Activated CD8-positive, alpha-beta memory T cell treated with anti-CD3 and anti-CD28 coated beads for 48 hours (primary cell): ENCODE results near the gene RNF214.

Experiments
- DNase-seq, 3 experiments: peaks; one replicate each; pipeline ENCODE4 v3.0.0-alpha.2; 2020; ENCODE audit warnings: low read depth in 2 of 3, low spot score in 2 of 3

The RNF214 gene

GRCh38 chr11:117279711-117280376 is 47.4 kb downstream of the RNF214 start:
- DNase-seq, result no peak

- no peak for DNase-seq
Observed at GRCh38 chr11:117281159-117281558, 48.7 kb downstream of the RNF214 start.

GRCh38 chr11:117281869-117282268 is 49.4 kb downstream of the RNF214 start:
- no peak for DNase-seq

- no peak for DNase-seq
Observed at GRCh38 chr11:117282956-117283355, 50.5 kb downstream of the RNF214 start.

GRCh38 chr11:117284053-117284452 is 51.6 kb downstream of the RNF214 start:
- no peak for DNase-seq

GRCh38 chr11:117286588-117286987 is 54.1 kb downstream of the RNF214 start:
- DNase-seq, result no peak

GRCh38 chr11:117287668-117288067 is 55.2 kb downstream of the RNF214 start:
- no peak for DNase-seq

- DNase-seq, result no peak
Observed at GRCh38 chr11:117289795-117290194, 57.3 kb downstream of the RNF214 start.

- no peak for DNase-seq
Observed at GRCh38 chr11:117290809-117291396, 58.4 kb downstream of the RNF214 start, which contains the start of gene BACE1-AS. Gene BACE1-AS (plus strand): TSS chr11:117291346.

- no peak for DNase-seq
Observed at GRCh38 chr11:117292616-117293015, 60.1 kb downstream of the RNF214 start.

GRCh38 chr11:117295438-117296137 is 63.1 kb downstream of the RNF214 start:
- no peak for DNase-seq

GRCh38 chr11:117296881-117297280 is 64.4 kb downstream of the RNF214 start:
- no peak for DNase-seq

GRCh38 chr11:117298195-117298594 is 65.7 kb downstream of the RNF214 start:
- no peak for DNase-seq

GRCh38 chr11:117299351-117300282 is 67.1 kb downstream of the RNF214 start:
- no peak for DNase-seq

- no peak for DNase-seq
Observed at GRCh38 chr11:117300283-117300663, 67.8 kb downstream of the RNF214 start.

GRCh38 chr11:117300773-117301172 is 68.3 kb downstream of the RNF214 start:
- no peak for DNase-seq

GRCh38 chr11:117302228-117302627 is 69.8 kb downstream of the RNF214 start:
- DNase-seq, result no peak

GRCh38 chr11:117303101-117303500 is 70.6 kb downstream of the RNF214 start:
- DNase-seq, result no peak

GRCh38 chr11:117303646-117304315 is 71.3 kb downstream of the RNF214 start:
- DNase-seq, result no peak

GRCh38 chr11:117305145-117305544 is 72.7 kb downstream of the RNF214 start:
- DNase-seq, result no peak

- no peak for DNase-seq
Observed at GRCh38 chr11:117309310-117309709, 76.8 kb downstream of the RNF214 start.
